K562 (cell line): ENCODE results near the gene PBXIP1. TPM values are rescaled to one million over a fixed set of nuclear protein-coding genes. Genes with fewer than 3 reads are reported as not detected.

ENCODE experiments used
- BRCA1 ChIP-seq, 2 experiments: fragments of 450-650 bp in 1 of 2; sonication (generic) in 1 of 2; formaldehyde crosslinking in 1 of 2; IDR thresholded peaks; 2 replicates each; pipeline versions ENCODE4 v1.5.0 to v1.6.1; 2017 to 2020; ENCODE audit warnings: mild to moderate bottlenecking in 1 of 2, missing genetic modification reagents in 1 of 2
- CC2D1A ChIP-seq: fragments of 450-650 bp; IDR thresholded peaks from 2 replicates; pipeline ENCODE4 v1.6.1; 2017; ENCODE audit warnings: mild to moderate bottlenecking
- CREBBP ChIP-seq: IDR thresholded peaks from one replicate; pipeline ENCODE4 v1.6.1; 2012; ENCODE audit warnings: low read depth, mild to moderate bottlenecking, control low read depth, inconsistent platforms, low read length
- DPF2 ChIP-seq: fragments of 450-650 bp; IDR thresholded peaks from 2 replicates; pipeline ENCODE4 v1.6.1; 2016
- HDAC1 ChIP-seq, 2 experiments: fragments of 450-650 bp; IDR thresholded peaks; 2 replicates each; pipeline ENCODE4 v1.6.1; 2016 to 2017; ENCODE audit warnings: inconsistent platforms in 1 of 2, mild to moderate bottlenecking in 1 of 2, moderate library complexity in 1 of 2
- MAZ ChIP-seq, 2 experiments: fragments of 450-650 bp in 1 of 2; sonication (generic) in 1 of 2; formaldehyde crosslinking; IDR thresholded peaks in 1 of 2; conservative IDR thresholded peaks in 1 of 2; 2 replicates each; pipeline versions ENCODE4 v1.4.0 to v1.5.0; 2020; ENCODE audit warnings: mild to moderate bottlenecking in 1 of 2, missing genetic modification reagents in 1 of 2
- MEIS2 ChIP-seq: fragments of 450-650 bp; IDR thresholded peaks from 2 replicates; pipeline ENCODE4 v1.6.1; 2014; ENCODE audit warnings: mild to moderate bottlenecking; ENCODE audit not compliant: partially characterized antibody
- MLX ChIP-seq, 2 experiments: fragments of 450-650 bp in 1 of 2; sonication (generic) in 1 of 2; formaldehyde crosslinking; conservative IDR thresholded peaks; 2 replicates each; pipeline versions ENCODE4 v1.4.0 to v1.8.1; 2020 to 2022; ENCODE audit warnings: mild to moderate bottlenecking in 1 of 2, missing genetic modification reagents in 1 of 2
- MYC ChIP-seq, 2 experiments: fragments of 250-450 bp in 1 of 2; sonication (Bioruptor Pico) in 1 of 2; IDR thresholded peaks; 2 replicates each; pipeline versions ENCODE4 v1.5.1 to v1.6.1; 2012 to 2021; ENCODE audit warnings: low read depth in 2 of 2, borderline replicate concordance in 1 of 2, improper control_type of control experiment in 1 of 2, low read length in 1 of 2, mild to moderate bottlenecking in 1 of 2, moderate library complexity in 1 of 2
- NCOA1 ChIP-seq: fragments of 450-650 bp; IDR thresholded peaks from 2 replicates; pipeline ENCODE4 v1.6.1; 2016; ENCODE audit warnings: low read depth
- PBX2 ChIP-seq, 2 experiments: IDR thresholded peaks in 1 of 2; conservative IDR thresholded peaks in 1 of 2; 2 replicates each; pipeline ENCODE4 v1.6.1; 2016; ENCODE audit warnings: low read depth in 2 of 2, mild to moderate bottlenecking in 1 of 2, missing compliant biosample characterization in 1 of 2, missing genetic modification characterization in 1 of 2, moderate library complexity in 1 of 2
- SMARCA4 ChIP-seq: fragments of 450-650 bp; IDR thresholded peaks from 2 replicates; pipeline ENCODE4 v1.6.1; 2016
- SMARCB1 ChIP-seq: IDR thresholded peaks from 2 replicates; pipeline ENCODE4 v1.6.1; 2011; ENCODE audit warnings: improper control_type of control experiment, low read depth; ENCODE audit not compliant: insufficient read length
- SMC3 ChIP-seq: conservative IDR thresholded peaks from 2 replicates; pipeline ENCODE4 v1.6.1; 2011; ENCODE audit warnings: low read depth, low read length, improper control_type of control experiment; ENCODE audit not compliant: insufficient read depth
- TAL1 ChIP-seq: fragments of 450-650 bp; IDR thresholded peaks from 2 replicates; pipeline ENCODE4 v1.6.1; 2016; ENCODE audit warnings: mild to moderate bottlenecking
- TCF3 ChIP-seq: sonication (generic); formaldehyde crosslinking; IDR thresholded peaks from 2 replicates; pipeline ENCODE4 v1.4.0; 2020; ENCODE audit warnings: mild to moderate bottlenecking, missing genetic modification reagents
- TFAP4 ChIP-seq: sonication (generic); formaldehyde crosslinking; IDR thresholded peaks from 2 replicates; pipeline ENCODE4 v1.8.0; 2022; ENCODE audit warnings: missing genetic modification reagents, mild to moderate bottlenecking, moderate library complexity, borderline replicate concordance
- VEZF1 ChIP-seq: fragments of 200-800 bp; sonication (Bioruptor generic); IDR thresholded peaks from 2 replicates; pipeline ENCODE4 v1.6.1; 2017; ENCODE audit warnings: missing genetic modification characterization, missing compliant biosample characterization
- ZNF134 ChIP-seq: fragments of 250-450 bp; sonication (Bioruptor Pico); conservative IDR thresholded peaks from 2 replicates; pipeline ENCODE4 v1.4.0; 2020
- ZNF232 ChIP-seq: sonication (generic); formaldehyde crosslinking; IDR thresholded peaks from 2 replicates; pipeline ENCODE4 v1.8.0; 2022; ENCODE audit warnings: mild to moderate bottlenecking, missing genetic modification reagents
- ZNF695 ChIP-seq: fragments of 450-650 bp; formaldehyde crosslinking; IDR thresholded peaks from 2 replicates; pipeline ENCODE4 v1.4.0; 2020; ENCODE audit warnings: mild to moderate bottlenecking, moderate library complexity
- ZZZ3 ChIP-seq: fragments of 450-650 bp; IDR thresholded peaks from 2 replicates; pipeline ENCODE4 v1.6.1; 2016; ENCODE audit warnings: antibody characterized with exemption, mild to moderate bottlenecking, moderate library complexity
- polyA plus RNA-seq, 8 experiments: library from polyadenylated mRNA; depleted of rRNA in 4 of 8; stranded (reverse) in 5 of 8; unstranded in 3 of 8; fragments of >200 nt; fragmentation: Nextera tagmentation in 2 of 8; fragmentation: Illumina TruSeq in 1 of 8; extraction: Ambion mirVana in 2 of 8; extraction: Trizol in 1 of 8; gene quantifications; 2 replicates each; pipeline versions ENCODE4 v1.2.1 to v1.2.3, GENCODE V29; 2011 to 2014; ENCODE audit warnings: inconsistent platforms in 1 of 8, missing spikeins in 1 of 8
- total RNA-seq, 7 experiments: library from RNA; depleted of rRNA in 6 of 7; stranded (reverse); fragments of >200 nt in 6 of 7; fragmentation: Illumina TruSeq in 2 of 7; extraction: Trizol in 2 of 7; gene quantifications; 2 replicates each; pipeline versions ENCODE4 v1.2.1 to v1.2.3, GENCODE V29; 2011 to 2021; ENCODE audit warnings: low replicate concordance in 1 of 7

PBXIP1 gene
- total and polyA plus RNA-seq, 9 of the 15 experiments (the other 6 are each of a cell fraction or from before 2014, with no cell fraction given), result 0.13 to 8.3 (median 5.8) TPM

GRCh38 chr1:154963643-154964042 is 7.7 kb upstream of the PBXIP1 start (continued):
- TF ChIP-seq PBX2 (CRISPR knock-in tag; IDR thresholded peaks at IDR 0.05; ENCODE audit: low read depth), result 0 out of 2 replicates have a peak, but pooled peaks have one; percentile 31
- peak; percentile 72 for TF ChIP-seq PBX2 (tag; conservative IDR thresholded peaks at IDR 0.05; ENCODE audit: low read depth)
- 0 out of 2 replicates have a peak, but pooled peaks have one; percentile 48 for TF ChIP-seq NCOA1
- TF ChIP-seq TFAP4 (CRISPR knock-in tag), result peak; percentile 50; the same call in 1 of the 2 replicates
- TF ChIP-seq SMC3, result no peak
- no peak for TF ChIP-seq CC2D1A
- TF ChIP-seq DPF2, result peak; percentile 69
- TF ChIP-seq TCF3 (CRISPR knock-in tag), result peak; percentile 85
- TF ChIP-seq SMARCB1, result no peak
- TF ChIP-seq ZNF695 (CRISPR knock-in tag), result no peak
- TF ChIP-seq ZNF232, result no peak
- no peak for TF ChIP-seq MLX (CRISPR knock-in tag; conservative IDR thresholded peaks at IDR 0.05)
- no peak for TF ChIP-seq CREBBP
- peak; percentile 36; the same call in 1 of the 2 replicates for TF ChIP-seq SMARCA4
- no peak for TF ChIP-seq MAZ (CRISPR knock-in tag; conservative IDR thresholded peaks at IDR 0.05 in 1 of 2, IDR thresholded peaks at IDR 0.05 in 1 of 2)
- TF ChIP-seq MYC (IDR thresholded peaks at IDR 0.05; ENCODE audit: low read depth, low read length), result 0 out of 2 replicates have a peak, but pooled peaks have one; percentile 37
- TF ChIP-seq MYC (CRISPR knock-in tag; IDR thresholded peaks at IDR 0.05; ENCODE audit: borderline replicate concordance, low read depth), result no peak
- no peak for TF ChIP-seq ZZZ3
- peak; percentile 77 for TF ChIP-seq MEIS2
- 0 out of 4 replicates have a peak, but pooled peaks of 1 of the 2 experiments have one; percentile 25 for TF ChIP-seq HDAC1 (IDR thresholded peaks at IDR 0.05)
- TF ChIP-seq BRCA1 (IDR thresholded peaks at IDR 0.05), result no peak
- TF ChIP-seq BRCA1 (CRISPR knock-in tag; IDR thresholded peaks at IDR 0.05), result no peak
- TF ChIP-seq TAL1, result peak; percentile 41; the same call in 1 of the 2 replicates
- TF ChIP-seq ZNF134 (CRISPR knock-in tag), result no peak
- TF ChIP-seq VEZF1 (CRISPR knock-in tag), result 0 out of 2 replicates have a peak, but pooled peaks have one; percentile 21
